WTC11 (cell line): Measurements from ENCODE around the gene SLC38A10.

ENCODE experiments used
- CREB1 ChIP-seq: sonication (generic); formaldehyde crosslinking; IDR thresholded peaks from 2 replicates; pipeline ENCODE4 v1.8.0; 2023; ENCODE audit warnings: mild to moderate bottlenecking, missing genetic modification reagents
- NR2C2 ChIP-seq: sonication (generic); formaldehyde crosslinking; IDR thresholded peaks from 2 replicates; pipeline ENCODE4 v1.8.0; 2022; ENCODE audit warnings: mild to moderate bottlenecking, missing genetic modification reagents
- RELA ChIP-seq: sonication (generic); formaldehyde crosslinking; IDR thresholded peaks from 2 replicates; pipeline ENCODE4 v1.8.1; 2022; ENCODE audit warnings: missing genetic modification reagents, mild to moderate bottlenecking, borderline replicate concordance
- ZNF138 ChIP-seq: sonication (generic); formaldehyde crosslinking; conservative IDR thresholded peaks from 2 replicates; pipeline ENCODE4 v1.8.1; 2022; ENCODE audit warnings: mild to moderate bottlenecking, moderate library complexity, missing genetic modification reagents
- ZNF263 ChIP-seq: sonication (generic); formaldehyde crosslinking; IDR thresholded peaks from 2 replicates; pipeline ENCODE4 v1.8.1; 2022; ENCODE audit warnings: low read depth, mild to moderate bottlenecking, moderate library complexity, missing genetic modification reagents
- TF ChIP-seq, protein P1 (sequence below): sonication (generic); formaldehyde crosslinking; IDR thresholded peaks from 2 replicates; pipeline ENCODE4 v1.8.0; 2022; ENCODE audit warnings: mild to moderate bottlenecking, missing genetic modification reagents
- TF ChIP-seq, protein P2 (sequence below): fragments of 200-600 bp; IDR thresholded peaks from 2 replicates; pipeline ENCODE4 v1.8.0; 2022; ENCODE audit warnings: antibody characterized with exemption
- TF ChIP-seq, protein P3 (sequence below): fragments of 250-450 bp; sonication (Bioruptor Pico); IDR thresholded peaks from 2 replicates; pipeline ENCODE4 v1.9.0; 2021; ENCODE audit warnings: mild to moderate bottlenecking, borderline replicate concordance
- TF ChIP-seq, protein P4 (sequence below): sonication (generic); formaldehyde crosslinking; IDR thresholded peaks from 2 replicates; pipeline ENCODE4 v1.8.0; 2022; ENCODE audit warnings: mild to moderate bottlenecking, missing genetic modification reagents

DNA sequence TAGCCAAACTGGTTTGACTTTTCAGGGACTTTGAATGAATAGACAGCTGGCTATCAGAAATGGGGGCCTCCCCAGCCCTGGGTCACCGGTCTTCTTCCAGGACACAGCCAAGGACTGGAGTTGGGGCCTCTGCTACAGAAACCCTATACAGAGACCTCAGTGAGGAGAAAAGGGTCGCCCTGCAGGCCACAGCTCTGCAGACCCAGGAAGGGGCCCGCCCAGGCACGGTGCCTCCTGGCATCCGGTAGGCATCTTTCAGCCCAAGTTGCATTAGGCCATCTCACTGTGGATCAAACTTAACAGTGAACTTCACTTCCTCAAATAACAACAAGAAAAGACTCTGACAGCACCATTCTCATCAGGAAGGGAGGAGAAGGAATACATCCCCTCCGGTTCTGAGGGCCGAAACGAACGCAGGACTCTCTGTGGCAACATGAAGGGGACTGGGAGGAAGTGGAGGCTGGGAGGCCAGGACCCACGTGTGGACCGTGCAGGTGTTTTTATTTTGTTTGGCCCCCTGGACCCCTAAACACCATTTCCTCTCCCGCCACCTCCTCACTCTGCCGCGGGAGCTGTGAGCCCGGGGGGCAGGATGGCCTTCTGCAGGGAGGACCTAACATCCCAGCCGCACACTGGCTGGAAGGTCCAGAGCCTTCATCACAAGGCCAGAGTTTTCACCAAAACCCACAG lies 7.2 kb downstream of the SLC38A10 start:
- no peak for TF ChIP-seq RELA (CRISPR knock-in tag)
- TF ChIP-seq, protein P1, sequence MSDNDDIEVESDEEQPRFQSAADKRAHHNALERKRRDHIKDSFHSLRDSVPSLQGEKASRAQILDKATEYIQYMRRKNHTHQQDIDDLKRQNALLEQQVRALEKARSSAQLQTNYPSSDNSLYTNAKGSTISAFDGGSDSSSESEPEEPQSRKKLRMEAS (CRISPR knock-in tag) = no peak
- TF ChIP-seq, protein P2, sequence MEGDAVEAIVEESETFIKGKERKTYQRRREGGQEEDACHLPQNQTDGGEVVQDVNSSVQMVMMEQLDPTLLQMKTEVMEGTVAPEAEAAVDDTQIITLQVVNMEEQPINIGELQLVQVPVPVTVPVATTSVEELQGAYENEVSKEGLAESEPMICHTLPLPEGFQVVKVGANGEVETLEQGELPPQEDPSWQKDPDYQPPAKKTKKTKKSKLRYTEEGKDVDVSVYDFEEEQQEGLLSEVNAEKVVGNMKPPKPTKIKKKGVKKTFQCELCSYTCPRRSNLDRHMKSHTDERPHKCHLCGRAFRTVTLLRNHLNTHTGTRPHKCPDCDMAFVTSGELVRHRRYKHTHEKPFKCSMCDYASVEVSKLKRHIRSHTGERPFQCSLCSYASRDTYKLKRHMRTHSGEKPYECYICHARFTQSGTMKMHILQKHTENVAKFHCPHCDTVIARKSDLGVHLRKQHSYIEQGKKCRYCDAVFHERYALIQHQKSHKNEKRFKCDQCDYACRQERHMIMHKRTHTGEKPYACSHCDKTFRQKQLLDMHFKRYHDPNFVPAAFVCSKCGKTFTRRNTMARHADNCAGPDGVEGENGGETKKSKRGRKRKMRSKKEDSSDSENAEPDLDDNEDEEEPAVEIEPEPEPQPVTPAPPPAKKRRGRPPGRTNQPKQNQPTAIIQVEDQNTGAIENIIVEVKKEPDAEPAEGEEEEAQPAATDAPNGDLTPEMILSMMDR = no peak
- no peak for TF ChIP-seq ZNF138 (CRISPR knock-in tag)
- TF ChIP-seq CREB1 (CRISPR knock-in tag) = no peak
- no peak for TF ChIP-seq ZNF263 (CRISPR knock-in tag)
- no peak for TF ChIP-seq NR2C2 (CRISPR knock-in tag)
- TF ChIP-seq, protein P3, sequence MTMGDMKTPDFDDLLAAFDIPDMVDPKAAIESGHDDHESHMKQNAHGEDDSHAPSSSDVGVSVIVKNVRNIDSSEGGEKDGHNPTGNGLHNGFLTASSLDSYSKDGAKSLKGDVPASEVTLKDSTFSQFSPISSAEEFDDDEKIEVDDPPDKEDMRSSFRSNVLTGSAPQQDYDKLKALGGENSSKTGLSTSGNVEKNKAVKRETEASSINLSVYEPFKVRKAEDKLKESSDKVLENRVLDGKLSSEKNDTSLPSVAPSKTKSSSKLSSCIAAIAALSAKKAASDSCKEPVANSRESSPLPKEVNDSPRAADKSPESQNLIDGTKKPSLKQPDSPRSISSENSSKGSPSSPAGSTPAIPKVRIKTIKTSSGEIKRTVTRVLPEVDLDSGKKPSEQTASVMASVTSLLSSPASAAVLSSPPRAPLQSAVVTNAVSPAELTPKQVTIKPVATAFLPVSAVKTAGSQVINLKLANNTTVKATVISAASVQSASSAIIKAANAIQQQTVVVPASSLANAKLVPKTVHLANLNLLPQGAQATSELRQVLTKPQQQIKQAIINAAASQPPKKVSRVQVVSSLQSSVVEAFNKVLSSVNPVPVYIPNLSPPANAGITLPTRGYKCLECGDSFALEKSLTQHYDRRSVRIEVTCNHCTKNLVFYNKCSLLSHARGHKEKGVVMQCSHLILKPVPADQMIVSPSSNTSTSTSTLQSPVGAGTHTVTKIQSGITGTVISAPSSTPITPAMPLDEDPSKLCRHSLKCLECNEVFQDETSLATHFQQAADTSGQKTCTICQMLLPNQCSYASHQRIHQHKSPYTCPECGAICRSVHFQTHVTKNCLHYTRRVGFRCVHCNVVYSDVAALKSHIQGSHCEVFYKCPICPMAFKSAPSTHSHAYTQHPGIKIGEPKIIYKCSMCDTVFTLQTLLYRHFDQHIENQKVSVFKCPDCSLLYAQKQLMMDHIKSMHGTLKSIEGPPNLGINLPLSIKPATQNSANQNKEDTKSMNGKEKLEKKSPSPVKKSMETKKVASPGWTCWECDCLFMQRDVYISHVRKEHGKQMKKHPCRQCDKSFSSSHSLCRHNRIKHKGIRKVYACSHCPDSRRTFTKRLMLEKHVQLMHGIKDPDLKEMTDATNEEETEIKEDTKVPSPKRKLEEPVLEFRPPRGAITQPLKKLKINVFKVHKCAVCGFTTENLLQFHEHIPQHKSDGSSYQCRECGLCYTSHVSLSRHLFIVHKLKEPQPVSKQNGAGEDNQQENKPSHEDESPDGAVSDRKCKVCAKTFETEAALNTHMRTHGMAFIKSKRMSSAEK (CRISPR knock-in tag) = no peak
- TF ChIP-seq, protein P4, sequence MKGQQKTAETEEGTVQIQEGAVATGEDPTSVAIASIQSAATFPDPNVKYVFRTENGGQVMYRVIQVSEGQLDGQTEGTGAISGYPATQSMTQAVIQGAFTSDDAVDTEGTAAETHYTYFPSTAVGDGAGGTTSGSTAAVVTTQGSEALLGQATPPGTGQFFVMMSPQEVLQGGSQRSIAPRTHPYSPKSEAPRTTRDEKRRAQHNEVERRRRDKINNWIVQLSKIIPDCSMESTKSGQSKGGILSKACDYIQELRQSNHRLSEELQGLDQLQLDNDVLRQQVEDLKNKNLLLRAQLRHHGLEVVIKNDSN (CRISPR knock-in tag) = no peak
